ENCODE data around the gene NRXN2.
"Not testable (repeated sequence)": the region's sequence is repeated elsewhere in the genome, so short reads cannot be mapped to it uniquely, and the experiment has no call there.

The NRXN2 gene

GRCh38 chr11:64605244-64605560 is 117.8 kb downstream of the NRXN2 start:
- no peak for DNase-seq (ENCODE audit: low spot score)

GRCh38 chr11:64604458-64605243 is 118.3 kb downstream of the NRXN2 start:
- no peak for DNase-seq (ENCODE audit: low spot score)

DNA sequence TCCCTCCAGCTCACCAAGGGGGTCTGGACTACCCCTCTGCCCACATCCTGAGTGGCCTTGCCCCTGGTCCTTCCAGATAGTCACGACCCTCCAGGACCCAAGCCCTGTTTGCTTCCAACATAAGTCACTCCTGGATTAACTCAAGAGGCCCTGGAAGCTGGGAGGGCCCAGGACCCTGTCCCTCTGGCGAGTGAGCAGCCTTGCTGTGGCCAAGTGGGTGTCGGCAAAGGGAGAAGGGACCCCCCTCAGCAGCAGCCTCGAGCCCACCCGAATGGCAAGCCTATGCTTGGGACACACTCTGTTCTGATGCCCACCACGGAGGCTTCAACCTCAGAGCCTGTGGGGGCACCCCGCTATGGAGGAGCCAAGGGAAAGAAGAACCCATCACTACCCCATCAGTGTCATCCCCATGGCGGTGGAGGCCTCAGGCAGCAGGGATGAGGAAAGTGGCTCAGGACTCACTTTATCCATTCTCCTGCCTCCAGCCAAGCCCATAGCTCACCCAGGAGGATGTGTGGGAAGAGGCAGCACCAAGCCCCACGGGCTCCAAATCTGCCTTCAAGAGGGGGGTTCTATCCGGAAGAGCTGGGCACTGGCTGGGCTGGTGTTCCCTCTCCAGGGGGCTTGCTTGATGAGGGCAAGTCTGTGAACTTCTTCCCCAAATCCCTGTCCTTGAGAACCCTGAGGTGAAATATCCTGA is 119.4 kb downstream of the NRXN2 start:
- DNase-seq (ENCODE audit: low spot score), result no peak

GRCh38 chr11:64602466-64603070 is 120.4 kb downstream of the NRXN2 start:
- DNase-seq (ENCODE audit: low spot score), result no peak

- no peak for DNase-seq (ENCODE audit: low spot score)
These were observed 121.2 kb downstream of the NRXN2 start for GRCh38 chr11:64601605-64602465.

DNA sequence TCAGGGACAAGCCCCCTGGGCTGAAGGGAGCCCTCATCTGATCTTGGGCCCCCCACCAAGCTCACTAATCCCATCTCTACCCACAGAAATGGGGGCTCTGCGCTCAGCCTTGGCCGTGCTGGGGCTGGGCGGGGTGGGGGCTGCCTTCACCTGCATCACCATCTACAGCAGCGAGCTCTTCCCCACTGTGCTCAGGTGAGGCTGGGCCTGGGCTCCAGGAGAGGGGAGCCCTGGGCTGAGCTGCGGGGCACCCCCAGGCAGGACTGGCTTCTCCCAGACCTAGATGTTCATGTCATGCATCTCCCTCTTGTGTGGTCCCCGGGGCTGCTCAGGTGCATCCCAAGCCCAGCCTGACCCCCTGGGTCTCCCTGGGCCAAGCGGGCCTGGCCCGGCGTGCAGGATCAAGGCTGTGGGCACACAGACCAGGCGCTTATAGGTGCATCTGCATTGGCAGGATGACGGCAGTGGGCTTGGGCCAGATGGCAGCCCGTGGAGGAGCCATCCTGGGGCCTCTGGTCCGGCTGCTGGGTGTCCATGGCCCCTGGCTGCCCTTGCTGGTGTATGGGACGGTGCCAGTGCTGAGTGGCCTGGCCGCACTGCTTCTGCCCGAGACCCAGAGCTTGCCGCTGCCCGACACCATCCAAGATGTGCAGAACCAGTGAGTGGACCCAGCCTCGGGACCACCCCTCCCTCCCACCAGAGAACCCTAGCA is 122.6 kb downstream of the NRXN2 start:
- DNase-seq (ENCODE audit: low spot score), result no peak

GRCh38 chr11:64599698-64600211 is 123.2 kb downstream of the NRXN2 start:
- DNase-seq (ENCODE audit: low spot score), result no peak

- DNase-seq (ENCODE audit: low spot score), result no peak
These were observed 124.0 kb downstream of the NRXN2 start for GRCh38 chr11:64598797-64599697.

DNA sequence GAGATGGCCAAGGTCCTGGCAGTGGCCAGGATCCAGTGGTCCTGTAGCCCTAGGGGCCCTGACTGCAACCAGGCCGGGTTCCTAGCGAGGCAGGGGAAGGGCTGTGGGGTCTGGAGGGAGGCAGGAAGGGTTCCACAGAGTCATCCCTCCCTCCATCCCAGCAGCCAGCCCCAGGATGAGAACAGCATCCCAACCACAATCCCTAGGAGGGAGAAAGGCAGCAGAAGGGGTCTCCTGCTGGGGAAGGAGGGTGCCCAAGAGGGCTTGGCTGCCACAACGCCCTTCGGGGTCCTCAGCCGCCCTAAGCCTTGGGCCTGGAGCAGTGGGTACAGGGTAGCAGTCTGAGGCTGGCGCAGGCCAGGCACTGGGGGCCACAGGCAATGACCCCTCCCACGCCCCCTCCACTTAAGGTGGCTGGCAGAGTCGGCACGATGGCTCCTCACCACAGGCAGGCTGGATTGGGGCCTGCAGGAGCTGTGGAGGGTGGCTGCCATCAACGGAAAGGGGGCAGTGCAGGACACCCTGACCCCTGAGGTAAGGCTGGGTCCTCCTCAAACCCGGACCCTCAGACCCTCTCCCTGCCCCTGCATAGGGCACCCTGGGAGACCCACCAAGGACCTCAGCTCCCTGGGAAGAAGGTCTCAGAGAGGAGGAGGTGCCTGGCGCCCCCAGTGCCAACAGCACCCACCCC is 124.7 kb downstream of the NRXN2 start:
- DNase-seq (ENCODE audit: low spot score), result no peak

DNA sequence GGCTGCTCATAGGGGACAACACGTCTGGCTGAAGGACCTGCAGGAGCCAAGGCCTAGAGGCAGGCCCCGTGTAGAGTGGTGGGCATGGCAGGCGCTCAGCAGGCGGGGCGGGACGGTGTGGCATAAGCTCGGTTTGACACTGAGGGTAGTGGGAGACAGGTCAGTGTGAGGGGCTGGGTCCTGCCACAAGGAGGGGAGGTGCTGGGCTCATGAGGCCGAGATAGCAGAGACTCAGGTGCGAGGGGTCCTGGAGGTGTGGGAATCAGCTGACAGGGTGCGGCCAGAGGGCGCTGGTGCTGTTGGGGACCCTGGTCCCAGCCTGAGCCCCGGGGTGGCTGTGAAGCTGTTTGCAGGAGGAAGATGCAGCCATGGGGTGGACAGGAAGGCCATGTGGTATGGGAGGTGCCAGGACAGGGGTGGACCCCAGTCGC is 125.3 kb downstream of the NRXN2 start:
- no peak for DNase-seq (ENCODE audit: low spot score)

GRCh38 chr11:64595922-64596321 is 127.1 kb downstream of the NRXN2 start:
- DNase-seq (ENCODE audit: low spot score), result not testable (repeated sequence)

DNA sequence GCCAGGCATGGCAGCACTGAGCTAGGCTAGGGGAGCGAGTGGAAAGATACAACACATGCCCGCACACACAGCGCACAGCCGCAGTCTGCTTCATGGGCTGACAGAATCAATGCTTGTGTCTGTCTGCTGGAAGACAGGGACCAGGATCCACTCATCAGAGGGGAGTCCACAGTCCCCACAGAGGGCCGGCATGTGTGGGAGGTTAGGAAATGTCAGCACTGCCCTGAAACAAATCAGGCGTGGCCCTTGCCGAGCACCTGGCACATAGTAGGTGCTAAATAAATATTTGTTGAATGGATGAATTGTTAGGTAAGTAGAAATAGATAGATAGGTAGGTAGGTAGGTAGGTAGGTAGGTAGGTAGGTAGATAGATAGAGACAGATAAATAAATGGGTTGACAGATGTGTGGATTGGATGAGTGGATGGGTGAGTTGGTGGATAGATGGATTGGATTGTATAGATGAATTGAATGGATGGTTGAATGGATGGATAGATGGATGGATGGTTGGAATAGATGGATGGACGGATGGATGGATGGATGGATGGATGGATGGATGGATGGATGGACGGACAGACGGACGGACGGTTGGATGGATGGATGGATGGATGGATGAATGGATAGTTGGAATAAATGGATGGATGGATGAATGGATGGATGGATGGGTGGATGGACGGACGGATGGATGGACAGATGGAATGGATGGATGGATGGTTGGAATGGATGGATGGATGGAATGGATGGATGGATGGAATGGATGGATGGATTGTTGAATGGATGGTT is 128.6 kb downstream of the NRXN2 start:
- no peak for DNase-seq (ENCODE audit: low spot score)

GRCh38 chr11:64593156-64594105 is 129.6 kb downstream of the NRXN2 start:
- DNase-seq (ENCODE audit: low spot score), result no peak

DNA sequence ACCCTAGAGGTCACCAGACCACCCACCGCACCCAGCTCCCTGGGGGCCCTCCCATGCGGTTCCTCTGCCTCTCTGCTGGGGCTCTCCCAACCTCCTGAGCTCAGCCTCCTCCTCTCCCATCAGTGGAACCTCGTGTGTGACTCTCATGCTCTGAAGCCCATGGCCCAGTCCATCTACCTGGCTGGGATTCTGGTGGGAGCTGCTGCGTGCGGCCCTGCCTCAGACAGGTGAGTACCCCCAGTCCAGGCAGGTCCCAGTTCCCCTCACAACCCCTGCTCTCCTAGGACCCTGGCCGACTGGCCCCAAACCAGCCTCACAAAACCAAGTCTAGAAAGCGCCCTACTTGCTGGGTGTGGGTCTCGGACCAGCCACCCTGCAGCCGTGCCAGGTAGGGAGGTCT is 130.3 kb downstream of the NRXN2 start:
- DNase-seq (ENCODE audit: low spot score), result no peak

DNA sequence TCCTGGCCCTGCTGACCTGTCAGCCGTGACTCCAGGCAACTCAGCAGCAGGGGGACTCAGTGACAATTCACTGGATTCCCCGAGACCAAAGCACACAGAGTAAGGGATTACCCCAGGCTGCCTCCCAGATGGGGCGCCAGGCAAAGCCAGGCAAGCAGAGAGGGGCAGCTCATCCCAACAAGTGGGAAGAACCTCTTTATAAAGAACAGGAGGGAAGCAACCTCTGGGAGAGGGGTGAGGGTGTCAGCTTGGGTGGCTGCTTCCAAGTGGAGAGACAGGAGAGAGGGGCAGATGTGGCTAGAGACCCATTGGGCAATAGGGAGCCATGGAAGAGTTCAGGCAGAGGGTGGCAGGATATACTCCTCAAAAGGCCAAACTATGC is 130.8 kb downstream of the NRXN2 start:
- DNase-seq (ENCODE audit: low spot score), result no peak

GRCh38 chr11:64591257-64592233 is 131.5 kb downstream of the NRXN2 start:
- DNase-seq (ENCODE audit: low spot score), result no peak

Measured in activated CD4-positive, alpha-beta T cell treated with anti-CD3 and anti-CD28 coated beads, Interleukin-2, Interleukin-4, amounts not matched to agents 100 ng/mL and 50 ng/mL, durations not matched to agents 16 hours and 8 hours (primary cell).